HFF-Myc (cell line): ENCODE results near the gene MEIS2.

Experiments
- DNase-seq: peaks from one replicate; pipeline ENCODE4 v3.0.0-alpha.2; 2011; ENCODE audit warnings: low read depth; ENCODE audit errors: extremely low read depth
- H3K4me3 ChIP-seq: replicated peaks from 2 replicates; pipeline ENCODE4 v1.5.1; 2011; ENCODE audit warnings: low read depth, mild to moderate bottlenecking, control low read depth, low read length
- CTCF ChIP-seq: IDR thresholded peaks from 2 replicates; pipeline ENCODE4 v1.5.1; 2012; ENCODE audit warnings: mild to moderate bottlenecking, low read depth, low read length, control low read depth; ENCODE audit errors: missing control alignments

Gene MEIS2

DNA sequence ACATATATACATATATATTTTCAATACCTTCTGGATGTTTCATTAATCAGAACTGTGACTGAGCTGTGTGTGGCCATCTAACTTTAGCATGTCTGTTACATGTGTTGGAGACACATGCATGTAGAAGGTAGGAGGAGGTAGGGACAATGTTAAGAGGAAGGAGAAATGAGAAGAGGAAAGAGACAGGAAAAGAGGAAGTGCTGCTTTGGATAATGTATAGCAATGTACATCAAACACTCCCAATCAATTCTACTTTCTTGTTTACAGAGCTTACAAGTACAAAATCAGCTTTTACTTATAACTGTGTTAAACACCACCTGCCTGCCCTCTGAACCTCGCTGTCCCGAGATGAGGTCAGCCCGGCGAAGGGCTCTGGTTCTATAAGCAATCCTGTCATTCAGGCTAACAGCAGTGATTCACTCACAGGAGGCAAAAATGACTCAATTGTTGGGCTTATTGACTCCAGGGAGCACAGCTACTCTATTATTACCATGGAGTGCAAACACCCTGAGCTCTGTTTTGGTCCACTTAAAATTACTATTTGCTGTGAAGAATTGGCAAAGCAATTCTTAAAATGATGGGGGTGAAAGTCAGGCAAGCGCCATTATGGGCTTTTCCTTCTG lies 188.9 kb downstream of the MEIS2 start:
- H3K4me3 ChIP-seq, result no peak overlapping the region
- no peak for DNase-seq
- TF ChIP-seq CTCF, result no peak

GRCh38 chr15:36908991-36909390 lies 191.4 kb downstream of the MEIS2 start:
- TF ChIP-seq CTCF, result no peak
- H3K4me3 ChIP-seq, result no peak overlapping the region
- DNase-seq, result no peak

DNA sequence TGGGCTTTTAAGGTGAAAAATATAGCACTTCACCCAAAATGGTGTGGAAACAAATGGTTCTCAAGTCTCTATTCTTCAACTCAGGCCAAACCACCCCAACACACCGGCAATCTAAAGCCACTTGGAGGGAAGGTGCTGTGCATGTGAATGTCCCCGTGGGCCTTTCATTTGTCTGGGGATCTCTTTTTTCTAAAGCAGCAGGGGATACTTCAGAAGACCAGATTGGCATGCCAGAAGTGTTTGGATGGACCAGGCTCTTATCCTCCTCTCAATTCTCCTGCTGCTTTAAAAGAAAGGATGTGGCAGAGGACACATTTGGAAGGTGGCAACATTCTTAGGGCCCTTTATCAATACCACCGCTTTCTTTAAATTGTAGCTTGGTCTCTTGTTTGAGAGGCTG lies 193.1 kb downstream of the MEIS2 start:
- no peak for TF ChIP-seq CTCF
- DNase-seq, result no peak

DNA sequence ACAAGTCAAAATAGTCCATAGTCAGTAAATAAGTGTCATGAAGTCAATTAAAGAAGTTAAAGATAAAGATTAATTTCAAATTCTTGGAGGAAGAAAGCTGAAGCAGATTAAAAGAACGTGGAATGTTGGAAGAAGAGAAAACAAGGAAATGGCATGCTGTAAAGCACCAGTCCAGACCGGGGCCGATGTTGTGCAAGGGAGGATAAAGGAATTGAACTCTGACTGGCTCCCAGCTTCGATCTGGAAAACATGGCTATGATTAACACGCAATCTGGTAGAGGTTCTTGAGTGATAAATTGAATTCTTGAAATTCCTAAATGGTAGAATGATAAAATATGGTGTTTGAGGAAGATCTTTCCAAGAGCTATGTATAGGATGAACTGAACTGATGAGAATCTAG lies 194.4 kb downstream of the MEIS2 start:
- no peak for DNase-seq
- no peak overlapping the region for H3K4me3 ChIP-seq

More for the DNA sequence above, 193.1 kb downstream of the MEIS2 start:
- no peak overlapping the region for H3K4me3 ChIP-seq

DNA sequence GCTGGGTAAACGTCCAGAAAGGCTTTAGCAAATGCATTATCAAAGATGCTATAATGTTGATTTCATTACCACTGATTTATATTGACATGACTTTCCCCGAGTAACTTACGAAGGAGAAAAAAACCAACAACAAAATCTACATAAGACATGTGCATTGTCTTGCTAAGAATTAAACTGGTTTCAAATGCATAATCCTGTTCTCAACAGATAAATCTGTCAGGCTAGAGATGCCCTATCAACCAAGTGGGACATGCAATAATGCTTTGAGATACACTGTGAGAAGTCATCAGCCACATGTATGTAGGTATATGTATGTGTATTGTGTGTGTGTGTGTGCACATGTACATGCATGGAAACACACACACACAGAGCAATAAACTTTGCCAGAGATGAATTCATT lies 195.6 kb downstream of the MEIS2 start:
- H3K4me3 ChIP-seq, result no peak overlapping the region
- no peak for DNase-seq
- no peak for TF ChIP-seq CTCF

More for the DNA sequence above, 194.4 kb downstream of the MEIS2 start:
- TF ChIP-seq CTCF, result no peak

DNA sequence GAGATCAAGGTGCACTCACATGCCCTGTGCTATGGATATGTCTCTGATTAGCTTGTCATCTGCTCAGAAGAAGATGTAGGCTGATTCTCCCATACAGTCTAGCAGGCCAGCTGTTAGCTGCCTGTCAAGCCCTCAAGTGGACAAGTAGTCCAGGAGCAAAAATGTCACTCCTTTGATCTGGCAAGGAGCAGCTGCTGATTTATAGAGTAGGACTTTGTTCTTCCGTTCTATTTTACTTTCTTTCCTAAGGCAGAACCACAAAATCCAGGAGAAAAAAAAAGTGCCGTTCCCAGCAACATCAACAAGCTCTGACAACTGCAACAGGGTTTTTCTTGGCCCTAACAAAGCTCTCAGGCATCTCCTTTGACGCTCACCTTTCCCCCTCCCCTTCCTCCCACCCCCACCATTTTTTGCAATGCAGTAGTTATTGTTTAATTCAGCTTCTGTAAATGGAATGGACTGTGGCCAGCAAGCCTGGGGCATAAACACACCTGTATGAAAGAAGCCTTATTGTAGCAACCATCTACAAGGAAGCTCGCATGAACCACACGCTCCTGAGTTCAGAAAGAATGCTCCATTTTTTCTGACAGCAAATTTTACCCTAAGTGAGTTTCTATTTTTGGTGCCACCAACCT lies 196.3 kb downstream of the MEIS2 start:
- no peak overlapping the region for H3K4me3 ChIP-seq
- no peak for DNase-seq
- no peak for TF ChIP-seq CTCF

DNA sequence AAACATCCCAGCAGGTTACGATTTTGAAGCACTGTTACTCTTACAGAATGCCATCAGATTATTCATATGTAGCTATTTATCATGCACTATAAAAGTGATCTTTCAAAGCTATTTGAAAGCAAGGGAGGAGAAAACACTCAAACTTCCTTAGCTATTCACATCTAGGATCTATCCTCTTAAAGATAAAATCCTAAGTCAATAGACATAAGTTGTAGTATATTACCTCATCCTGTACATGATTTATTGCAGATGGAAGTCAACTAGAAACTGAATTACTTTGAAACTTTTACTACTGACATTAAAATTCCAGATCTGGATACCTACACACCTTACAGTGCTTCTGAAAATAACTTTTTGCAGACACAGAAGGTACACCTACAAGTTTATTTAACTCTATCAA lies 197.2 kb downstream of the MEIS2 start:
- no peak for TF ChIP-seq CTCF
- no peak overlapping the region for H3K4me3 ChIP-seq
- no peak for DNase-seq
